ENCODE results near the gene KPNA1. TPM values are rescaled to one million over a fixed set of nuclear protein-coding genes. Genes with fewer than 3 reads are reported as not detected.
"Not testable (repeated sequence)": the region's sequence is repeated elsewhere in the genome, so short reads cannot be mapped to it uniquely, and the experiment has no call there.

The KPNA1 gene
- total RNA-seq, 1 donor from 2014 or later, result 28.4 TPM

DNA sequence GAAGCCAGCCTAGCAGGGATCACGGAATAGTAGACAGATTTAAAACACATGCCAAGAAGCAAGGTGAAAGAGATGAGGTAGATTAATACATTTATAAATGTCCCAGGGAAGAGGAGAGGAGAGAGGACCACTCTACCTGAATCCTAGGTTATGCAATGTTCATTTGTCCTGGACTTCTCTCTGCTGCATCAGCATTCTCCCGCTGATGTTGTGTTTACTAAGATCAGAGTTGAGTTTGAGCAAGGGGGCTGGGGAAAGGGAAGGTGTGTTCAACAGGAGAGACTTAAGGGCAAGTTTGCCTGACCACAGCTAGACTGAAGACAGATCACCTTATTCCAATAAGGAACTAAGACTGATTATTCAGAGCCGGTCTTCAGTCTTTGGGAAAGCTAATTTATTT is 1.1 kb upstream of the KPNA1 start:
- DNase-seq (ENCODE audit: low read depth), result no peak
- no peaks in the 10 kb centered on the region for H3K36me3 ChIP-seq (ENCODE audit: control insufficient read depth, insufficient read depth, low read length)
- no peak for FAIRE-seq
- H3K27me3 ChIP-seq (ENCODE audit: control insufficient read depth, insufficient read depth, low read length), result no peaks in the 10 kb centered on the region
- no peak overlapping the region for H3K4me3 ChIP-seq (ENCODE audit: low read depth, low read length)
- TF ChIP-seq CTCF (IDR thresholded peaks at IDR 0.05; ENCODE audit: insufficient read depth, low read length, severe bottlenecking), result no peak

- no peak for FAIRE-seq
- DNase-seq (ENCODE audit: low read depth), result no peak
- no peak for TF ChIP-seq CTCF (IDR thresholded peaks at IDR 0.05; ENCODE audit: insufficient read depth, low read length, severe bottlenecking)
- Histone ChIP-seq H3K27me3 (ENCODE audit: control insufficient read depth, insufficient read depth, low read length) (no peaks in the 10 kb centered on the region), H3K36me3 (ENCODE audit: control insufficient read depth, insufficient read depth, low read length) (no peaks in the 10 kb centered on the region), H3K4me3 (ENCODE audit: low read depth, low read length) (peak overlapping the region; percentile 91)
These were observed 305 bp upstream of the KPNA1 start for GRCh38 chr3:122515020-122515468.

DNA sequence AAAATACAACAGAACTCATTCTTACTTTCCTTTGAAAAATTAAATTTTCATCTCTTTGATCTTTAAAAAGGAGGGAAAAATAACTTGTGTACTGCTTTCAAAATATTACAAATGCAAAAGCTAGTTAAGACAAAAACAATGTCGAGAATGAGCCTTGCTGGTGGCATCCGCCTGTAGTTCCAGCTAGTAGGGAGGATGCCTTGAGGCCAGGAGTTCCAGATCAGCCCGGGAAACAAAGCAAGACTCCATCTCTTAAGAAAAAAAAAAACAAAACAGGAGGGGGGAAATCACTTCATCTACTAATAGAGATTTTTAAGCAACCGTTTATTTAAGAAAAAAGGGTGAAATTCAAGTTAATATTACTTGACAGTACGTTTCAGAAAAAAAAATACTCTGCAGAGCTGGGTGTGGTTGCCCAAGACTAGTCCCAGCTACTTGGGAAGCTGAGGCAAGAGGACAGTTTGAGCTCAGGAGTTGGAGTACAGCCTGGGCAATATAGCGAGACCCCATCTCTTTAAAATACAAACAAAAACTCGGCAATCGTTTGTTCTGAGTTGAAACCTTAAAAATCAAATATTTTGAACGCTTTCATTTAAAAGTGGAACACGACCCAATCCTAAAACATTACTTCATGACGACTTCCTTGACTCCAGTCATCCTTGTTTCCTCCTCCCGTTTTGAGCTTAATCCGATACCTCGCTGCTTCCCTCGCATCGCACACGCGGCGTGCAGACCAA is 1.2 kb downstream of the KPNA1 start:
- H3K4me3 ChIP-seq (ENCODE audit: low read depth, low read length), result peak overlapping the region; percentile 91
- peak; percentile 74 for DNase-seq (ENCODE audit: low read depth)
- no peak for TF ChIP-seq CTCF (IDR thresholded peaks at IDR 0.05; ENCODE audit: insufficient read depth, low read length, severe bottlenecking)
- no peak for FAIRE-seq
- no peaks in the 10 kb centered on the region for H3K27me3 ChIP-seq (ENCODE audit: control insufficient read depth, insufficient read depth, low read length)
- no peaks in the 10 kb centered on the region for H3K36me3 ChIP-seq (ENCODE audit: control insufficient read depth, insufficient read depth, low read length)

- H3K36me3 ChIP-seq (ENCODE audit: control insufficient read depth, insufficient read depth, low read length), result no peaks in the 10 kb centered on the region
- no peaks in the 10 kb centered on the region for H3K27me3 ChIP-seq (ENCODE audit: control insufficient read depth, insufficient read depth, low read length)
- FAIRE-seq (no peak), DNase-seq (ENCODE audit: low read depth) (no peak)
- no peak for TF ChIP-seq CTCF (IDR thresholded peaks at IDR 0.05; ENCODE audit: insufficient read depth, low read length, severe bottlenecking)
- no peak overlapping the region for H3K4me3 ChIP-seq (ENCODE audit: low read depth, low read length)
These were observed 2.5 kb downstream of the KPNA1 start for GRCh38 chr3:122512284-122512683.

DNA sequence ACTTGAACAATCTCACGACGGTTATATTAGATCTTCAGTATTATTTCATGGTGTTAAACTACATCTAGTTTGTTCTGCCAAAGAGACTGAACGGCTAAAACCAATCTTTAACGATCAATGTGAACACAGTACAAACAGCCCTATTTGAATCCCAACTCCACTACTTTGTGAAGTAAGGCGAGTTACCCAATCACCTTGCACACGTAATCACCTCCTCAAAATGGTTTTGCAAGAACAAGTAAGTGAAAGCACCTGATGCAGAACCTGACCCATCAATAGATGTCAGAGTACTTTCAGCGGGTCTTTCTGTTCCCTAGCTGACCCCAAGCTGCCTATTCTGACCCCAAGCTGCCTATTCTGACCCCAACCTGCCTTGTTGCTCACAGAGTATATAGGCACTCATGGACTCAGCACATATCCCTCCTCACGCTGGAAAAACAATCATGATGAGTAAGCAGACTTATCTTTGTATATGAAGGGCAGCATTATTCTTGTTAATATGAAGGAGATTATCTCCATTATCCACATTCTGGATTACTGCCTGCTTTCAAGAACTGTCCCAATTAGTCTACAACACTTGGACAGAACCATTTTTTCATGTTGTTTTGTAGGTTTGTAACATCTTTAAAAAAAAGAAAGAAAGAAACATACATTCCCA is 3.7 kb downstream of the KPNA1 start:
- Histone ChIP-seq H3K4me3 (ENCODE audit: low read depth, low read length) (no peak overlapping the region), H3K36me3 (ENCODE audit: control insufficient read depth, insufficient read depth, low read length) (no peaks in the 10 kb centered on the region), H3K27me3 (ENCODE audit: control insufficient read depth, insufficient read depth, low read length) (no peaks in the 10 kb centered on the region)
- FAIRE-seq, result no peak
- peak; percentile 15 for DNase-seq (ENCODE audit: low read depth)
- no peak for TF ChIP-seq CTCF (IDR thresholded peaks at IDR 0.05; ENCODE audit: insufficient read depth, low read length, severe bottlenecking)

DNA sequence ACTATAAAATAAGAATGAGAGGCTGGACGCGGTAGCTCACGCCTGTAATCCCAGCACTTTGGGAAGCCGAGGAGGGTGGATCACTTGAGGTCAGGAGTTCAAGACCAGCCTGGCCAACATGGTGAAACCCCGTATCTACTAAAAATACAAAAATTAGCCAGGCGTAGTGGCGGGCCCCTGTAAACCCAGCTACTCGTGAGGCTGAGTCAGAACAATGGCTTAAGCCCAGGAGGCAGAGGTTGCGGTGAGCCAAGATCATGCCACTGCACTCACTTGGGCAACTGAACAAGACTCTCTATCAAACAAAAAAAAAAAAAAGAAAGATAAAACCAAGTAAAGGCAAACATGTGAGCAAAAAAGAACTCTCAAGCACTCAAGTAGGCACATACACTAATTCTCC is 5.8 kb downstream of the KPNA1 start:
- DNase-seq (ENCODE audit: low read depth); H3K27me3 ChIP-seq (ENCODE audit: control insufficient read depth, insufficient read depth, low read length); H3K4me3 ChIP-seq (ENCODE audit: low read depth, low read length); FAIRE-seq; H3K36me3 ChIP-seq (ENCODE audit: control insufficient read depth, insufficient read depth, low read length): not testable (repeated sequence)

All from bronchial epithelial cell (primary cell).